DMS53 treated with DMSO at 0.1 percent for 48 hours (cell line): Measurements from ENCODE around the gene SHROOM1.
"Not testable (repeated sequence)": the region's sequence is repeated elsewhere in the genome, so short reads cannot be mapped to it uniquely, and the experiment has no call there.

ENCODE experiments used
- DNase-seq: peaks from one replicate; lab custom pipeline; 2025; ENCODE audit not compliant: unreplicated experiment; lab: John Stamatoyannopoulos, UW

SHROOM1 gene

DNA sequence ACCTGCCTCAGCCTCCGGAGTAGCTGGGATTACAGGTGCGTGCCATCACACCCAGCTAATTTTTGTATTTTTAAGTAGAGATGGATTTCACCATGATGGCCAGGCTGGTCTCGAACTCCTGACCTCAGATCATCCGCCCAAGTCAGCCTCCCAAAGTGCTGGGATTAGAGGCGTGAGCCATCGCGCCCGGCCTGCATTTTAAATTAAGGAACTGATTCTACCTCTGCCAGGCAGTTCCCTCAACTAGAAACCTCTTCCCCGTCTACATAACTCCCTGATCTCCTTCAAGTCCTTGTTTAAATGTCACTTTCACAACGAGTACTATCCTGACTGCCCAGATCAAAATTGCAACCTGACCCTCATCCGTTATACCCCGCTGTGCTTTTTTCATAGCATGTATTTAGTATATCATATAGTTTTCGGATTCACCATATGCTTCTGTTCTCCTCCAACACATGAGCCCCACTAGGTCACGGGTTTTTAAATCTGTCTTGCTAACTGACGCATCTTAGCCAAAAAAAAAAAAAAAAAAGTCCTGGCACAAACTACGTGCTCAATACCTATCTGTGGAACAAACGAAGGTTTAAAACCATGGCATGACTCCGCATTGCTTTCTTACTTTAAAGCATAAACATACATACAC lies 18.2 kb downstream of the SHROOM1 start:
- DNase-seq: no peak

DNA sequence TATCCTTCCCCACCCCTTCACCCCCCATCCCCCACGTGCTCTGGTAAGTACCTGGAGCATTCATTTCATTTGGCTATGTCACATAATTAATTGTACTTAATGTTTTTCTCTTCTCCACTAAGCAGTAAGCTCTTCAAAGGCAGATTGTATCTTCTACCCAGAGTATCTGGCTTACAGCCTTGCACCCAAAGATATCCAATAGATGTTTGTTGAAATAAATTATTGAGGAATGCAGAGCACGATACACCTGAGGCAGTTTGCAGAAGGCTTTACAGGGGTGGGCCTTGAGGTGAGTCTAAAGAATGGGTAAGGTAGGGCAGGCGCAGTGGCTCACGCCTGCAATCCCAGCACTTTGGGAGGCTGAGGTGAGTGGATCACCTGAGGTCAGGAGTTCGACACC lies 19.8 kb downstream of the SHROOM1 start:
- DNase-seq: no peak

DNA sequence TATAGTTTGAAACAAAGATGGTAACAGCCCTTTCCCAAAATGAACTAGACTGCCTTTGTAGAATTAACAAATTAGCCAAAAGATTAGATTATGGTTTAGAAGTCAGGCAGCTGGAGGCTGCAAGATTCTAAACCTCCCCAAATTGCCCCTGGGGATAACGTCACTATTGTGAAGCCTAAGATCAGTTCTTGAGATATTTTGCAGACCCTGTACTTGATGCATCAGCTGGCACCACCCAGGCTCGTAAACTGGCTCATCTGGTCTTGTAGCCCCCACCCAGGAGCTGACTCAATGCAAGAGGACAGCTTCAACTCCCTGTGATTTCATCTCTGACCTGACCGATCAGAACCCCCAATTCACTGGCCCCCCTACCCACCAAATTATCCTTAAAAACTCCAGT lies 21.6 kb downstream of the SHROOM1 start:
- DNase-seq: no peak

DNA sequence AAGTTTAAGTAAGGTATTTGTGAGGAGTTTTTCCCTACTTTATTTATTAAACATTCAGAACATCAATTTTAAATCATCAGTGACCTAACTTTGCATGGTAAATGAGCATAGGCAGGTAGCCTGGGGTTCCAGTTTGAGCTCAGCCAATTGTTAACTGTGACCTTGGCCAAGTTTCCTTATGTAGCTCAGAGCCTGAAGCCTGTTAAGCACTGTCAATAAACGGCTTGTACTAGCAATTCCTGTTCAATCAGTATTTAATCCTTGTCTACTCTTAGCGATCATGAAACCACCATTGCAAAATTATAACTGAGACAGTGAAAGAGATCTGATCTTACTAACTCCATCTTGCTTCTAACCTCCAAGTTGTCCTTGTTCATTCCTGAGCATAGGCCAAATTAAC lies 22.0 kb downstream of the SHROOM1 start:
- no peak for DNase-seq

DNA sequence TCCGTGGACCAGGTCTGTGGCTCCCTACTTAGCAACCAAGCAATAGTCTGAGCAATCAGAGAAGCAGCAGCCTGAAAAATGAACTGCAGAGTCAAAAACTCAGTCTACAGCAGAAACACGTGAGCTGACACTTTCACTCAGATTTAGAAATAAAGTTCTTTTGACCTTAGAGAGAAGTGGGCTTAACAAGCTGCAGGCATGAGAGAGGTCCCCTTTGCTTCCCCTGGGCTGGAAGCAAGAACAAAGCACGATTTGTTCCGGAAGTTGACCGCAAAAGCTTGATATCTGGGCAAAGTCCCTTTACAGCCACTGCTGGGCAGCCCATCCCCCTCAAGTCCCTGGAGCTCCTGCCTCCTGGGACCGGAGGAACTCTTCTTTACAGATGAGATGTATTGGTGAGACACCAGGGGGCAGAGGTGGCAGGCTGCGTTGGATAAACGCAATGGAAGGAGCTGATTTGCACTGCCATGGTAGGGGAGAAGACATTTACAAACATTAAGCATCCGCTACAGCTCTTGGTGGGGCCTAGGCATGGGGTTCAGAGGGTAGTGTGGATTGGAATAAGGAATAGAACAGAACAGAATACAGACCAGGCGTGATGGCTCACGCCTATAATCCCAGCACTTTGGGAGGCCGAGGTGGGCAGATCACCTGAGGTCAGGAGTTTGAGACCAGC lies 23.1 kb downstream of the SHROOM1 start:
- peak; percentile 49 for DNase-seq

DNA sequence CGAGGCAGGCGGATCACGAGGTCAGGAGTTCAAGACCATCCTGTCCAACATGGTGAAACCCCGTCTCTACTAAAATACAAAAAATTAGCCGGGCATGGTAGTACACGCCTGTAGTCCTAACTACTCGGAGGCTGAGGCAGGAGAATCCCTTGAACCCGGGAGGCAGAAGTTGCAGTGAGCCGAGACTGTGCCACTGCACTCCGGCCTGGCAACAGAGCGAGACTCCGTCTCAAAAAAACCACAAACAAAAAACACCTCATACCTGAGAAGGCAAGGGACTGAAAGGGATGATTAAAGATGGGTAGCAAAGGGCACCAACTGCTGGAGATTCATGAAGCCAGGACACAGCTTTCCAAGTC lies 23.7 kb downstream of the SHROOM1 start:
- not testable (repeated sequence) for DNase-seq

DNA sequence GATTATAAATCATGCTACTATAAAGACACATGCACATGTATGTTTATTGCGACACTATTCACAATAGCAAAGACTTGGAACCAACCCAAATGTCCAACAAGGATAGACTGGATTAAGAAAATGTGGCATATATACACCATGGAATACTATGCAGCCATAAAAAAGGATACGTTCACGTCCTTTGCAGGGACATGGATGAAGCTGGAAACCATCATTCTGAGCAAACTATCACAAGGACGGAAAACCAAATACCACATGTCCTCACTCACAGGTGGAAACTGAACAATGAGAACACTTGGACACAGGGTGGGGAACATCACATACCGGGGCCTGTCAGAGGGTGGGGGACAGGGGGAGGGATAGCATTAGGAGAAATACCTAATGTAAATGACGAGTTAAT lies 24.6 kb downstream of the SHROOM1 start:
- DNase-seq: not testable (repeated sequence)

DNA sequence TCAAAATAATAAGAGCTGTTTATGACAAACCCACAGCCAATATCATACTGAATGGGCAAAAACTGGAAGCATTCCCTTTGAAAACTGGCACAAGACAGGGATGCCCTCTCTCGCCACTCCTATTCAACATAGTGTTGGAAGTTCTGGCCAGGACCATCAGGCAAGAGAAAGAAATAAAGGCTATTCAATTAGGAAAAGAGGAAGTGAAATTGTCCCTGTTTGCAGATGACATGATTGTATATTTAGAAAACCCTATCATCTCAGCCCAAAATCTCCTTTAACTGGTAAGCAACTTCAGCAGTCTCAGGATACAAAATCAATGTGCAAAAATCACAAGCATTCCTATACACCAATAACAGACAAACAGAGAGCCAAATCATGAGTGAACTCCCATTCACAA lies 26.2 kb downstream of the SHROOM1 start:
- DNase-seq: not testable (repeated sequence)

DNA sequence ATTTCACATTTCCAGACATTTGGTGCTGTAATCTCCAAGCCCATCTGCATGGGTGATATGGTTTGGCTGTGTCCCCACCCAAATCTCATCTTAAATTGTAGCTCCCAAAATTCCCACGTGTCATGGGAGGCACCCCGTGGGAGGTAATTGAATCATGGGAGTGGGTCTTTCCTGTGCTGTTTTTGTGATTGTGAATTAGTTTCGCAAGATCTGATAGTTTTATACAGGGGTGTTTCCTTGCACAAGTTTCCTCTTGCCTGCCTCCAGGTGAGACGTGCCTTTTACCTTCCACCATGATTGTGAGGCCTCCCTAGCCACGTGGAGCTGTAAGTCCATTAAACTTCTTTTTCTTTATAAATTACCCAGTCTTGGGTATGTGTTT lies 27.8 kb downstream of the SHROOM1 start:
- DNase-seq: not testable (repeated sequence)

DNA sequence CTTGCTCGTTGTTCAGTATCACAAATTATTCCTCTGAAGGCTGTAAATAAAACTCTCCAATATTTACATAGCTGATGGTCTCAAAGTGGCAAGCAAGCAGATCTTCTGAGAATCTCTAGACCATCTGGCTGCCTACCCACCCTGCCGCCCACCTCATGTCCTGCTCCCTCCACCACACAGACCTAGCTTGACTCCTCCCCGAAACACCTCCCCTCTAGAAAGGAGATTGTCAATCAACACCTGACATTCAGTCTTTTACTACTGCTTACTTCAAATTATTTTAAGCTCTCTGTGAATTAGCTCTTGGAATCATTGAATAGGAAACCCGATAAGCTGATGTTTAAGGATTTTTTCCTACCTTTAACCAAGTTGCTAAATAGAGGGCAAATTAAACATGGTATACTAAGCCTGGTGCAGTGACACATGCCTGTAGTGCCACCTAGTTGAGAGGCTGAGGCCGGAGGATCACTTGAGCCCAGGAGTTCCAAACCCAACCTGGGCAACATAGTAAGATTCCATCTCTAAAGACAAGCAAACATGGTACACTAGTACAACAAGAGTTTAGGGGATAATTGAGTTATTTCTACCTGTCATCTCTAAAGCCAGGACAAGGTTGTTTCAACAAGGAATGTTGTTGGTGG lies 28.3 kb downstream of the SHROOM1 start:
- no peak for DNase-seq

DNA sequence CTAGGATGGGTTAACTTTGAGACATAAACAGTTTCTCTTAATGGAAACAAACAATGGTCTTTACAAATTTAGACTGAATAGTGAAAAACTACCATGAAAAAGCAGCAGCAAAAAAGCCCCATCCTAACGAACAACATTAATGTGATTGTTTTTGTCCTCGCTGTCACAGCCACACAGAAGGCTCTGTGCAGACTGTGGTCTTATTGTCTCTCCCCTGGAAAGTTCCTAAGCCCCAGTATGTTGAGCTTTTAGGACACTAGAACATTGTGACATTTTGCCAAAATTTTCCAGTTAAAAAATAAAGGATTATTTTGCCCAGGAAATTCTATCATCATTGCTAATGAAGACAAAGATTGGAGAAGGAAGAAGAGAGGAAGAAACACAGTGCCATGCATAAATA lies 29.9 kb downstream of the SHROOM1 start:
- DNase-seq: no peak

DNA sequence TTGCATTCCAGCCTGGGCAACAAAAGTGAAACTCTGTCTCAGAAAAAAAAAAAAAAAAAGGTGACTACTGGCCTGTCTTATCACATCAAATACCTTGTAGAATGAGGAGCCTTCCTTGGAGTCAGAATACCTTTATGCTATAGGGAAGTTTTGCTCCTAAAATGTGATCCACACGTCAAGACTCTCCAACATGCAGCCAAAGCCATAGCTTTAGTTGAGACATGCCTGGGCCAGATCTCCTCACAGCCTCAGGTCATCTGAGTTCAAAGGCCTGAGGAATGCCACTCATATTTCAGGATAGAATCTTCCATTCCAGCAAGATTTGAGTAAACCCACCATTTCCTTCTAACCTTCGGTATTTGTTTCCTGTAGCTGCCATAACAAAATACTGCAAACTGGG lies 31.1 kb downstream of the SHROOM1 start:
- no peak for DNase-seq

DNA sequence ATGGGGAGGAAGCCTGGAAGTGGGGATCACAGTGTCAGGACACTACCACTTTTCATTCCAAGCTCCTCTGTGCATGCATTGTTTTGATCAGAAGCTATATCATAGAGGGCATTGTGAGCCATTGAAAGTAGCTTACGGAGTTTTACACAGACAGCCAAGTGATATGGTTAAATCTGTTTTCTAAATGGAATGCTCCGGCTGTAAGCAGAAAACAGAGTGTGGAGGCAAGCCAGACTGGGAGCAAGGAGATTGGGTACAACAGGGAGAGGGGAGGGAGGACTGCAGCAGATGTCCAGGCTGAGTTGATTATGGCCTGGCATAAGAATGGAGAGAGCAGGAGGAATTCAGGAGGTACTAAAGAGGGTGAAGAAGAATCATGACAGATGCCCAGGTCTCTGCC lies 32.8 kb downstream of the SHROOM1 start:
- no peak for DNase-seq

DNA sequence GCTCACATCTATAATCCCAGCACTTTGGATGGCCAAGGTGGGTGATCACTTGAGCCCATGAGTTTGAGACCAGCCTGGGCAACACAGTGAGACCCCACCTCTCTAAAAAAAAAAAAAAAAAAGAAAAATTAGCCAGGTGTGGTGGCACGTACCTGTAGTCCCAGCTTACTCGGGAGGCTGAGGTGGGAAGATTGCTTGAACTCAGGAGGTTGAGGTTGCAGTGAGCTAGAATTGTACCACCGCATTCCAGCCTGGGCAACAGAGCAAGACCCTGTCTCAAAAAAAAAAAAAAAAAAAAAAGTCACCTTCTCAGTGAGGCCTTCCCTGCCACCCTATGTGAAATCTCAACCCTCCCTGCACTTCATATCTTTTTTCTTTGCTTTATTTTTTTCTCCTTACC lies 39.4 kb downstream of the SHROOM1 start:
- DNase-seq: no peak

DNA sequence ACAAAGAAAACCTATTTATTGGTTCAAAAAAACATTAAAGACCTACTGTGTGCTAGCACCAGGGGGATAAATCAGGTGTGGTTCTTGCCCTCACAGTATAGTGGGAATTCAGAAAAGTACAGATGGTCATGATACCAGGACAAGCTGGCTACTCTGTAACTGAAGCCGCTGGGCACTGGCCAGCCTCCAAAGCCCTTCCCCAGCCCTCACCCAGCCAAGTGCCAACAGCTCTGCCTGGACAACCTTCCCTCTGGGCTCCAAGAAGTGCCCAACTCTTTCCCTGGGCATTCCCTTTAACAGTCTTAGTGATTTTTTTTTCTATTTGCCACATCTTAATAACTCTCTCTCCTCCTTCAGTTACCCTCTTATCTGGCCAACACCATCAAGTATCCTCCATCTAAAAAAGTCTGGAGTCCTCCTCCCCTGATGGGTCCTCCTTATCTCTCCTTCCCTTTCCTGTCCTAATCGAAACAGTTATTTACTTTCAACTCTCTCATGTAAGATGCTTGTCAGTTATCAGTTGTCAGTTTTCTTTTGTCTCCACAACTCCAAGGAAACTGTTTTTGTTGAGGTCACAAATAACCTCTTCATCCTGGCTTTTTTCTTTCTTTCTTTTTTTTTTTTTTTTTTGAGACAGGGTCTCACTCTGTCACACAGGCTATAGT lies 40.1 kb downstream of the SHROOM1 start:
- DNase-seq: no peak

DNA sequence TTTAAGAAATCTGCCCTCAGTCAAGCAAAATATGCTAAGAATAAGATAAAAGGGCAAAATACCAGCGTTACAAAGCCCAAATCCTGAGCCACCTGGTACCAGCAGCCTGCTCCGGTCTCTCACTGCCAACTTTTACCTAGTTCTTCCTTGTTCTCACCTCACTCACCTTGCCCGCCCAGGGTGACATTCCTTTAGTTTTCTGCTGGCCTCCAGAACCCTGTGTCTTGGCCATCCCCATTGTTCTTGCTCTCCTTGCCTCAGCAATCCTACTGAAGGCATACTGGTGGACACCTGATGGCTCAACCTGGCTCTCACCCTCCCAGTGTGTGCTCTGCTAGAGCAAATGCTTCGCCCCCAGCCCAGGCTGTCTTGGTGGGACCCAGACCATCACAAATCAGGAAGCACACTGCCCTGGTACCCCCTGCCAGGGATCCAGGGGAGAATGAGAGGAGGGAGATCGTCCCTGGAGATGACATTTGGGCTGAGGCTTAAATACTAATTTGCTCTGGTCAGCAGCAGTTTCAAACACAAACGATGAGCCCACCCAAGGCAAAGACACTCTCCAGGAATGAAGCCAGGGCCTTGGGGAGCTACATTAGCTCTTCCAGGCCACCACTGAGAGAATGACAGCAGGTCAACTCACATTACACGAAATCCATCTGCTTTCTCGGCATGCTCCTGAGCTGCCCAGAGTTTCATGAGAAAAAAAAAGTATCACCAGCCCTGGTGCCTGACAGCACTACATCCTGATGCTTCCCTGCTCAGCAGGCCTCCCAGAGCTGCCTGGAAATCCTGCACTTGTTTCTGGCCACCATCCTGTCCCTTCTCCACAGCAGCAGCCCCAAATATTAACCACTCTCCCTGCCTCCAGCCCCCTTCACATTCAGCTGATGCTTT lies 41.2 kb downstream of the SHROOM1 start:
- no peak for DNase-seq

DNA sequence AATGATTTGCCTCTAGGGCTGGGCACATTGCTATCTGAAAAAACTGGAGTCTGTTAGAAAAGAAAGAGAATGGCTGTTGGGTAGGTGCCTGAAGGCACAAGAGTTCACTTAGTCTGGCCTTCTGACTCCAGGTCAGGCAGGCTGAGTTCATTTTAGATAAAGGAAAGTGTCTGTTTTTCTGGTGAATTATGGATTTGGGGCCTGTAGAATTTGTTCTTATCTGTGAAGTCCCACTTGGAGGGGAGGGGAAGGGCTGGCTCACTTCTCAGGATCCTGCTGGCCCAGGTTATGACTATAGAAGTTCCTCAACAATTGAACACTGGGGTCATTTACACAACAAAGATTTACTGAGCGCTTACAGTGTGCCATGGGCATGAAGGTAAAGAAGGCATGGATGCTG lies 41.9 kb downstream of the SHROOM1 start:
- no peak for DNase-seq

DNA sequence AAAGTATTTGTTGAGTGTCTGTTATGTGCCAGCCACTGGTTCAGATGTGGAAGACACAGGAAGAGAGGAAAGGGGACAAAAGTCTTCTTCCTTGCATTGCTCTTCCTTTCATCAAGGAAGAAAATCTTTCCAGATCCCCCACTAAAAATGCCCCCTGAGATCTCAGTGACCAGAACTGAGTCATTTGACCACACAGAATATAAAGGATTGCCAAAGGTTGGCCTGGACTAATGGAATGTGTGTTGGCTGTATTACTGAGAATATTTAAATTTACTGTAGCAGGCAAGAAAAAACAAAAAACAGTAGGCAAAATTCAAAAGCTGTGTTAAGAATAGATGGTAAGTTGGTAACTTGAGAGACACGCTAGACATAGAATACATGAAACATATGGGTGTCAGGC lies 43.4 kb downstream of the SHROOM1 start:
- DNase-seq: no peak

DNA sequence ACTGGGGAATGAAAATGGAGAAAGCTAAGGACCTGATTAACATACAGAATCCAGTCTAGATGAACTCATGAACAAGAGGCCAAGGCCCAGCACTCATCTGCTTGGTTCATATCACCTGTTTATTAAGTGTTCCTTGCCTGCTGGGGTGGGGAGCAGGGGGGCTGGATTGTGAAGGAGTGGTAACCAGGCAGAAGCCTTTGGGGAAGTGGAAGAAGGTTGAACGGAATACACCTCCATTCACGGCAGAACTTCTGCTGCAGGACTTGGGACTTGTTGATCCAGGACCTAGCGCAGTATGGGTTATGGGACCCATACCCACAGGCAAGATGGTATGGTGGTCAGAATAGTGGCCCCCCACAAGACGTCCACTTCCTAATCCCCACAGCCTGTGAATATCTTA lies 44.6 kb downstream of the SHROOM1 start:
- DNase-seq: no peak

DNA sequence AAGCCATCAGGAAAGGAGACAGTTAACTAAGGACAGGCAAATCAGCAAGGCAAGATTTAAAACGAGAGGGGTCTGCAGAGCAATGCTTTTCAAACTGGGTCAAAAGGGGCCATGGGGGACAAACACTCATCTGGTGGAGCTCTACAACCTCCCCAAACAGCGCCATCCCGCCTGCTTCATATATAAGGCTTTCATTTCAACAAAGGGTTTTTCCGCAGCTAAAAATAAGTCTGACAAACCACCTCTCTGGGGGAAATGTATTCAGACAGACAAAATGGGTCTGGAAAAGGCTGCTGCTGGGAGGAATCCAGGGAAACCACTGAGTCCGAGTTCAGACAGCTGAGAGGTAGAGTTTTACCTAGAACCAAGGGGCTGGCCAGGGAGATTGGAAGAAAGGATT lies 45.1 kb downstream of the SHROOM1 start:
- DNase-seq: no peak

DNA sequence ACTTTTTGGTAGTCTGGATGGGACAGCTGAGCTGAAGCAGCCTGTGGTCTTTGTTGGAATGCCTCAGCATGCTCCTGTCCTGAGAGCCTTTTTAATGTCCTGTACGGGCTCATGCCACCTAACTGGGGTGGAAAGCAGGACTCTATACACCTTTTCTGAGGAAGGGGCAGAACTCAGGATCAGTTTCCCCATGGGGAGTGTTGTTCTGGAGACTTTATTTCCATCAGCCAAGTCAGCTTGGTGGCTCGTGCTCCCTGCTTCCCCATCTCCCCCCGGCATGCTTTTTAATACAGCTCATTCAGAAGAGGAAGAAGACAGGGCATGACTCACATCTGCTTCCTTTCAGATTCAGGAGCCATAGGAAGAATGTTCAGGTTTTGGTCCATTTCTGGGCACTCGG lies 48.3 kb downstream of the SHROOM1 start:
- DNase-seq: no peak
